ENCODE data around the gene ZNF335. TPM values are rescaled to one million over a fixed set of nuclear protein-coding genes. Genes with fewer than 3 reads are reported as not detected.

The ZNF335 gene
- total and polyA plus RNA-seq, 2 of the 13 experiments (the other 11 are each of a cell fraction or from before 2014, with no cell fraction given): 9.7 to 13.7 TPM

- TF ChIP-seq RARA (CRISPR knock-in tag; IDR thresholded peaks at IDR 0.05) (peak; percentile 36; the same call in 1 of the 2 replicates), ZMYM3 (CRISPR knock-in tag; IDR thresholded peaks at IDR 0.05) (peak; percentile 86), ZBTB34 (CRISPR knock-in tag; IDR thresholded peaks at IDR 0.05) (no peak), POLR2A (IDR thresholded peaks at IDR 0.05; ENCODE audit: insufficient read depth in 1 of 2, low read depth in 2 of 2, low read length in 2 of 2) (0 out of 4 replicates have a peak, but pooled peaks of 1 of the 2 experiments have one; percentile 6), ZFP91 (CRISPR knock-in tag; IDR thresholded peaks at IDR 0.05; ENCODE audit: borderline replicate concordance) (no peak; the same call in 1 of the 2 replicates), ZNF335 (CRISPR knock-in tag; IDR thresholded peaks at IDR 0.05) (no peak), THAP11 (CRISPR knock-in tag; IDR thresholded peaks at IDR 0.05) (no peak), RNF2 (conservative IDR thresholded peaks at IDR 0.05; ENCODE audit: low read depth) (no peak), KDM2A (CRISPR knock-in tag; IDR thresholded peaks at IDR 0.05; ENCODE audit: borderline replicate concordance, low read depth) (no peak), AKAP8 (CRISPR knock-in tag; IDR thresholded peaks at IDR 0.05) (no peak), ZNF678 (CRISPR knock-in tag; IDR thresholded peaks at IDR 0.05) (no peak), MYNN (CRISPR knock-in tag; IDR thresholded peaks at IDR 0.05; ENCODE audit: low read depth) (no peak), GRHL1 (CRISPR knock-in tag; conservative IDR thresholded peaks at IDR 0.05) (no peak), ZNF484 (CRISPR knock-in tag; IDR thresholded peaks at IDR 0.05; ENCODE audit: borderline replicate concordance, low read depth) (no peak), NONO (IDR thresholded peaks at IDR 0.05) (no peak), NONO (CRISPR knock-in tag; conservative IDR thresholded peaks at IDR 0.05) (no peak), ZBTB25 (CRISPR knock-in tag; IDR thresholded peaks at IDR 0.05) (0 out of 2 replicates have a peak, but pooled peaks have one; percentile 14), GATA4 (IDR thresholded peaks at IDR 0.05; ENCODE audit: borderline replicate concordance, low read depth) (no peak), ATM (IDR thresholded peaks at IDR 0.05; ENCODE audit: borderline replicate concordance) (no peak), GTF2F1 (IDR thresholded peaks at IDR 0.05; ENCODE audit: low read length) (no peak), ZNF670 (CRISPR knock-in tag; IDR thresholded peaks at IDR 0.05; ENCODE audit: borderline replicate concordance) (no peak)
- TF ChIP-seq, protein P1, sequence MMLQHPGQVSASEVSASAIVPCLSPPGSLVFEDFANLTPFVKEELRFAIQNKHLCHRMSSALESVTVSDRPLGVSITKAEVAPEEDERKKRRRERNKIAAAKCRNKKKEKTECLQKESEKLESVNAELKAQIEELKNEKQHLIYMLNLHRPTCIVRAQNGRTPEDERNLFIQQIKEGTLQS (CRISPR knock-in tag; IDR thresholded peaks at IDR 0.05): no peak
- TF ChIP-seq, protein P2, sequence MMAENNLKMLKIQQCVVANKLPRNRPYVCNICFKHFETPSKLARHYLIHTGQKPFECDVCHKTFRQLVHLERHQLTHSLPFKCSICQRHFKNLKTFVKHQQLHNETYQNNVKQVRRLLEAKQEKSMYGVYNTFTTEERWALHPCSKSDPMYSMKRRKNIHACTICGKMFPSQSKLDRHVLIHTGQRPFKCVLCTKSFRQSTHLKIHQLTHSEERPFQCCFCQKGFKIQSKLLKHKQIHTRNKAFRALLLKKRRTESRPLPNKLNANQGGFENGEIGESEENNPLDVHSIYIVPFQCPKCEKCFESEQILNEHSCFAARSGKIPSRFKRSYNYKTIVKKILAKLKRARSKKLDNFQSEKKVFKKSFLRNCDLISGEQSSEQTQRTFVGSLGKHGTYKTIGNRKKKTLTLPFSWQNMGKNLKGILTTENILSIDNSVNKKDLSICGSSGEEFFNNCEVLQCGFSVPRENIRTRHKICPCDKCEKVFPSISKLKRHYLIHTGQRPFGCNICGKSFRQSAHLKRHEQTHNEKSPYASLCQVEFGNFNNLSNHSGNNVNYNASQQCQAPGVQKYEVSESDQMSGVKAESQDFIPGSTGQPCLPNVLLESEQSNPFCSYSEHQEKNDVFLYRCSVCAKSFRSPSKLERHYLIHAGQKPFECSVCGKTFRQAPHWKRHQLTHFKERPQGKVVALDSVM (CRISPR knock-in tag; IDR thresholded peaks at IDR 0.05): no peak; the same call in none of the 2 replicates
These were observed 46.0 kb downstream of the ZNF335 start (continued) for GRCh38 chr20:45925821-45926506.

Data from HepG2 (cell line).